IPS-15b (cell line): Measurements from ENCODE around the gene SSTR5.

ENCODE experiments used
- H3K27me3 ChIP-seq: one replicate; pipeline ENCODE4 v1.6.1; 2013; ENCODE audit warnings: low read length; ENCODE audit not compliant: control insufficient read depth, insufficient read depth
- H3K36me3 ChIP-seq: one replicate; pipeline ENCODE4 v1.6.1; 2013; ENCODE audit warnings: low read length; ENCODE audit not compliant: control insufficient read depth, insufficient read depth
- H3K4me1 ChIP-seq: one replicate; pipeline ENCODE4 v1.6.1; 2013; ENCODE audit warnings: mild to moderate bottlenecking, low read length; ENCODE audit not compliant: control insufficient read depth, insufficient read depth
- H3K4me3 ChIP-seq: one replicate; pipeline ENCODE4 v1.5.1; 2013; ENCODE audit warnings: low read depth, low read length
- H3K9ac ChIP-seq: one replicate; pipeline ENCODE4 v1.6.1; 2013; ENCODE audit warnings: low read depth, mild to moderate bottlenecking, low read length
- H3K9me3 ChIP-seq: one replicate; pipeline ENCODE4 v1.6.1; 2013; ENCODE audit warnings: mild to moderate bottlenecking, low read length; ENCODE audit not compliant: control insufficient read depth, insufficient read depth

SSTR5 gene

GRCh38 chr16:1050516-1050915 is 22.0 kb upstream of the SSTR5 start:
- no peaks in the 10 kb centered on the region for H3K27me3 ChIP-seq
- H3K9ac ChIP-seq: no peak overlapping the region
- no peaks in the 10 kb centered on the region for H3K36me3 ChIP-seq
- no peaks in the 10 kb centered on the region for H3K9me3 ChIP-seq
- H3K4me1 ChIP-seq: no peaks in the 10 kb centered on the region
- H3K4me3 ChIP-seq: no peak overlapping the region

- H3K9ac ChIP-seq: no peak overlapping the region
- H3K4me3 ChIP-seq: no peak overlapping the region
- no peaks in the 10 kb centered on the region for H3K4me1 ChIP-seq
- H3K27me3 ChIP-seq: no peaks in the 10 kb centered on the region
- no peaks in the 10 kb centered on the region for H3K36me3 ChIP-seq
- H3K9me3 ChIP-seq: no peaks in the 10 kb centered on the region
These were observed 21.6 kb upstream of the SSTR5 start for GRCh38 chr16:1050921-1051320.

- Histone ChIP-seq H3K36me3 (no peaks in the 10 kb centered on the region), H3K27me3 (no peaks in the 10 kb centered on the region), H3K9ac (no peak overlapping the region), H3K9me3 (no peaks in the 10 kb centered on the region), H3K4me3 (no peak overlapping the region), H3K4me1 (no peaks in the 10 kb centered on the region)
These were observed 21.1 kb upstream of the SSTR5 start for GRCh38 chr16:1051446-1051845.

GRCh38 chr16:1052721-1053120 is 19.8 kb upstream of the SSTR5 start:
- Histone ChIP-seq H3K4me3 (no peak overlapping the region), H3K27me3 (no peaks in the 10 kb centered on the region), H3K9me3 (no peaks in the 10 kb centered on the region), H3K9ac (no peak overlapping the region), H3K4me1 (no peaks in the 10 kb centered on the region), H3K36me3 (no peaks in the 10 kb centered on the region)

- Histone ChIP-seq H3K9ac (no peak overlapping the region), H3K4me3 (no peak overlapping the region), H3K36me3 (no peaks in the 10 kb centered on the region), H3K27me3 (no peaks in the 10 kb centered on the region), H3K4me1 (no peaks in the 10 kb centered on the region), H3K9me3 (no peaks in the 10 kb centered on the region)
These were observed 19.4 kb upstream of the SSTR5 start for GRCh38 chr16:1053121-1053521.

DNA sequence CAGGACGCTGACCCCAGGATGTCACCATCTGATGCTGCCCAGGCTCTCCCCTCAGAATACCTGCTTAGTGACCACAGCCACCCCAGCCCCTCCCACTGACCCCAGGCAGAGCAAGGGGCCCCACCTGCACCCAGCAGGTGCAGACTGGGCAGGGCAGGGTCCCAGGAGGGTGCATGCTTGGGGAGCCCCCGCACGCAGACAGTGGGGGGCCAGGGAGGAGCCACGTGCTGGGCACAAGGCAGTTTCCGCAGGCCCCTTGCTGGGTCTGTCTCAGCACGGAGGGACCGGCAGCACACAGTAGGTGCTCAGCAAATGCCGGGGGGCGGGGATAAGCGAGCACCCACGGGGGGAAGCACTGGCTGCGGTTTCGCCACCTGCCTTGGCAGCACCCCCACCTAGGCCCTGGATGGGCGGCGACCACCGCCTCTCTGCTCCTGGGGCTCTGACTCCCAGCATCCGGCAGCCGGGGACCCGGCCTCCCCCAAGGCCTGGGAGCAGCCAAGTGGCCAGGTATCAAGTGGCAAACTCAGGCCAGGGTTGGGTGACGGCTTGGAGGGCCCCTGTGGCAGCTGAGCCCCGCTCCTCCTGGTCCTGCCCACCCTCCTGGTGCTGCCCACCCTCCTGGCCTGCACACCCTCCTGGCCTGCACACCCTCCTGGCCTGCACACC is 18.7 kb upstream of the SSTR5 start:
- Histone ChIP-seq H3K36me3 (no peaks in the 10 kb centered on the region), H3K4me3 (no peak overlapping the region), H3K9me3 (no peaks in the 10 kb centered on the region), H3K27me3 (no peaks in the 10 kb centered on the region), H3K9ac (no peak overlapping the region), H3K4me1 (no peaks in the 10 kb centered on the region)

DNA sequence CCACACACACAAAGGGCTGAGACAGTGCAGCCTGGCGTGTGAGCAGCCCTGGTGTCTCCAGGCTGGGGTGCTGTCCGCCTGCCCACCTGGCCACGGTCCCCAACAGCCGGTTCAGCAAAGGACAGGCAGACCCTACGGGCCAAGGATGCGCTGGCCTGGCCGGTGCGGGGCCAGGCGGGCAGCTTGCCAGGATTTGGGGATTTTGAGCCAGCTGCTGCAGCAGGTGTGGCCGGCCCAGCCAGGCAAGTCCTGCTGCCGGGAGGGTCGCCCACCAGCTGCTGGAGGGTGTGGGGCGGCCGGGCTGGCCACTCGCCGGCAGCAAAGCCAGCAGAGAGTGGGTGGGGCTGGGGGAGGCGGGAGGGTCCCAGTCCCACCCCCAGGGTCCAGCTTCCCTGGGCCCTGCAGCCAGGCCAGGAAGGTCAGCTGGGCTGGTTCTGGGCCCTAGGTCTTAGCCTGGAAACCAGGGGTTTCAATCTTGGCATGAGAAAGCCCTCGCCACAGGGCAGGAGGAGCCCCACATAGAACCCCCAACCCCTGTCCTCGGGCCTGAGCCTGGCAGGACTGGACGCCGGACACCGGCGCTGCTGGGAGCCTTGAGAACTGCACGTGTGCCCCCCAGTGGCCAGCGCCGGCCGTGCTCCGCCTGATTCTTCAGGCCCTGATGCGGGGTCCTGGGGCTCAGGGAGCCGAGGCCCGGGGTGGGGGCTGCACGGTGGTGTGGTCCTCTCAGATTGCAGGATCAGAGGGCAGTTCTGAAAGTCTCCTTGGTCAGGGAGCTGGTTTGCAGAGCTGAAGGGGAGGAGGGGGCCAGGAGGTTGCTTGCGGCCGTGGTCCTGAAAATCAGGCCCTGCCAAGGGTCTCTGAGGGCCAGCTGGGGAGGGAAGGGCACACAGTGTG is 17.6 kb upstream of the SSTR5 start:
- Histone ChIP-seq H3K36me3 (no peaks in the 10 kb centered on the region), H3K9ac (no peak overlapping the region), H3K9me3 (no peaks in the 10 kb centered on the region), H3K4me3 (no peak overlapping the region), H3K27me3 (no peaks in the 10 kb centered on the region), H3K4me1 (no peaks in the 10 kb centered on the region)

DNA sequence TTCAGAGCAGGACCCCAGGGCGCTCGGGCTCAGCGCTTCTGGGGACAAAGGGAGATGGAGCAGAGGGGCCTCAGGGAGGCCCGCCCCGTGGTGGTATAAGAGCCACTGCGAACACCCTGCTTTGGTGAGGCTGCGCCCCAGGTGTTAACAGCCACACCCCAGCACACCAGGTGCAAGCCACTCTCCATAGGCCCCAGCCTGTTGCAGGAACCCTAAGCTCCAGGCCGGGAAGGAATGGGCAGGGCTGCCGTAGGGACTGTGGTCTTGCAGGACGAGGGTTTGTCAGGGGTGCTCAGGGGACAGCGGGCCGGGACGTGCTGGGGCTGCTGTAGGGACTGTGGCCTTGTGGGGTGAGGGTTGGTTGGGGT is 17.0 kb upstream of the SSTR5 start:
- no peaks in the 10 kb centered on the region for H3K36me3 ChIP-seq
- no peaks in the 10 kb centered on the region for H3K27me3 ChIP-seq
- H3K4me1 ChIP-seq: no peaks in the 10 kb centered on the region

DNA sequence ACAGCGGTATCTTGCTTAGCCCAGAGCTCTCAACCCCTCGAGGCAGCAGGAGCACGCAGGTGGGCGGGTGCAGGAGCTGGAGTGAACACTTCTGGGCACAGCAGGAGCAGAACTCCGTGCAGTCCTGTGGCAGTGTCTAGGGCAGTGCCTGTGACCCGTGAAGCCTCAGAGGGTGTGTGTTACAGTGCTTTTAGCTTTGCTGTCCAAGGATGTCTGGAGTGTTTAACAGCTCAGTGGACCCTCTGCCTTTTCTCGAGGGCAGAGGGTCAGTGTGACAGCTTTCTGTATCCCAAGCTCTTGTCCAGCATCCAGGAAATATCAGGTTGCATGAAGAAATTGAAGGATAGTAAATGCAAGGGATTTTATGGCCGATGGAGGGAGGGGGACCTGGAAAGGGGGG is 16.4 kb upstream of the SSTR5 start:
- Histone ChIP-seq H3K36me3 (no peaks in the 10 kb centered on the region), H3K9me3 (no peaks in the 10 kb centered on the region), H3K9ac (no peak overlapping the region), H3K27me3 (no peaks in the 10 kb centered on the region), H3K4me1 (no peaks in the 10 kb centered on the region), H3K4me3 (no peak overlapping the region)

More for the DNA sequence above, 17.0 kb upstream of the SSTR5 start:
- Histone ChIP-seq H3K9me3 (no peaks in the 10 kb centered on the region), H3K4me3 (no peak overlapping the region), H3K9ac (no peak overlapping the region)

- Histone ChIP-seq H3K9ac (no peak overlapping the region), H3K36me3 (no peaks in the 10 kb centered on the region), H3K4me3 (no peak overlapping the region), H3K27me3 (no peaks in the 10 kb centered on the region), H3K9me3 (no peaks in the 10 kb centered on the region), H3K4me1 (no peaks in the 10 kb centered on the region)
These were observed 15.2 kb upstream of the SSTR5 start for GRCh38 chr16:1057252-1057932.

DNA sequence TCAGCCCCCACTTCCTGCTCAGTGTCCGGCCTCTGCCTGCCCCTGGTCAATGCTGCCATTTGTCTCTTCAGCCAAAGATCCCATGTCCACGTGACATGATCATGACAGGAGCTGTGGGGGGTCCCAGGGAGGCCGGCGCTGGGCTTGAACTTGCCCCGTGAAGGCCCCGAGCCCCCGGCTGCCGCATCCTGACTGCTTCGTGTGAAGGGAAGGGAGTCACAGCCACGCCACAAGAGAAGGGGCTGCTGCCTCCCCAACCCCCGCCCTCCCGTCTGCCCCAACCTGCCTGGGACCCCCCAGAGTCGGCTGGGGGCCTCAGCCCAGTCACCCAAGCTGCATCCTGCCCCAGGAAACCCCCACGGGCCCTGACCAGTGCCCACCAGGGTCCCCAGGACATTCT is 14.3 kb upstream of the SSTR5 start:
- H3K4me1 ChIP-seq: no peaks in the 10 kb centered on the region
- no peaks in the 10 kb centered on the region for H3K36me3 ChIP-seq
- H3K27me3 ChIP-seq: no peaks in the 10 kb centered on the region
- H3K9me3 ChIP-seq: no peaks in the 10 kb centered on the region
- no peak overlapping the region for H3K9ac ChIP-seq
- no peak overlapping the region for H3K4me3 ChIP-seq

DNA sequence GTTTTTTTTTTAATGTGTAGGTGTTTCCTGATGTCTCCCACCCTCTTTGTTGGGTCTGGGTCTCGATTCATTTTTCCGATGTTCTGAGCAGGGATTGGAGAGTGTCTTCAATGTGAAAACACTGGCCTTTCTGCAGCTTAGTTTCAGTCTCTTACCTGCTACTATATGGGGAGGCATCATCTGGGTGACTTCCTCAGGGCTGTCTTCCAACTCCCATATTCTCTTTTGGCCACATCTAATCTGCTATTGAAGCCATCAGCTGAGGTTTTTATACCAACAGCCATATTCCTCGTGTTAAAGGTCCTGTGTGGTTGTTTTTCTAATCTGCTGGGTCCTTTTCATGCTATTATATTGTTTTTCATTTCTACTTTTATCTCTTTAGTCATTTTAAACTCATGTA is 13.2 kb upstream of the SSTR5 start:
- H3K9ac ChIP-seq: no peak overlapping the region
- no peaks in the 10 kb centered on the region for H3K36me3 ChIP-seq
- no peaks in the 10 kb centered on the region for H3K4me1 ChIP-seq
- no peak overlapping the region for H3K4me3 ChIP-seq
- no peaks in the 10 kb centered on the region for H3K9me3 ChIP-seq
- no peaks in the 10 kb centered on the region for H3K27me3 ChIP-seq
